Activated CD4-positive, alpha-beta T cell treated with anti-CD3 and anti-CD28 coated beads for 1 hour (primary cell): ENCODE results near the gene NDEL1.
A peak's percentile ranks its signal among the peaks of the same experiment; 100 is the strongest.

Experiments used
- DNase-seq: peaks from one replicate; pipeline ENCODE4 v3.0.0-alpha.2; 2020

NDEL1 gene

GRCh38 chr17:8417806-8418205 is 17.9 kb upstream of the NDEL1 start:
- no peak for DNase-seq

GRCh38 chr17:8418471-8418870 is 17.2 kb upstream of the NDEL1 start:
- no peak for DNase-seq

GRCh38 chr17:8419305-8419704 is 16.4 kb upstream of the NDEL1 start:
- no peak for DNase-seq

- no peak for DNase-seq
These were observed 15.4 kb upstream of the NDEL1 start for GRCh38 chr17:8420041-8420934.

- no peak for DNase-seq
These were observed 14.1 kb upstream of the NDEL1 start for GRCh38 chr17:8421571-8421970.

- DNase-seq, result no peak
These were observed 9.5 kb upstream of the NDEL1 start for GRCh38 chr17:8426094-8426720.

- no peak for DNase-seq
These were observed 8.9 kb upstream of the NDEL1 start for GRCh38 chr17:8426802-8427201.

- DNase-seq, result no peak
These were observed 4.7 kb upstream of the NDEL1 start for GRCh38 chr17:8430966-8431365.

GRCh38 chr17:8436169-8436843 is 622 bp downstream of the NDEL1 start:
- peak; percentile 38 for DNase-seq

GRCh38 chr17:8436844-8437171 is 1.1 kb downstream of the NDEL1 start:
- no peak for DNase-seq

GRCh38 chr17:8438441-8438840 is 2.8 kb downstream of the NDEL1 start:
- DNase-seq, result no peak

- no peak for DNase-seq
These were observed 4.0 kb downstream of the NDEL1 start for GRCh38 chr17:8439681-8440080.

- no peak for DNase-seq
These were observed 6.0 kb downstream of the NDEL1 start for GRCh38 chr17:8441690-8442089.

- no peak for DNase-seq
These were observed 6.6 kb downstream of the NDEL1 start for GRCh38 chr17:8442310-8442709.

- DNase-seq, result no peak
These were observed 8.1 kb downstream of the NDEL1 start for GRCh38 chr17:8443756-8444155.

GRCh38 chr17:8444494-8444893 is 8.8 kb downstream of the NDEL1 start:
- no peak for DNase-seq

- DNase-seq, result no peak
These were observed 9.9 kb downstream of the NDEL1 start for GRCh38 chr17:8445536-8445935.

GRCh38 chr17:8447799-8448198 is 12.1 kb downstream of the NDEL1 start:
- DNase-seq, result no peak

- DNase-seq, result no peak
These were observed 12.6 kb downstream of the NDEL1 start for GRCh38 chr17:8448310-8448709.

GRCh38 chr17:8451933-8452614 is 16.4 kb downstream of the NDEL1 start:
- no peak for DNase-seq

- no peak for DNase-seq
These were observed 17.6 kb downstream of the NDEL1 start for GRCh38 chr17:8453326-8453725.

GRCh38 chr17:8455665-8456209 is 20.1 kb downstream of the NDEL1 start:
- no peak for DNase-seq

- no peak for DNase-seq
These were observed 22.4 kb downstream of the NDEL1 start for GRCh38 chr17:8458128-8458527.
